BJ (cell line): ENCODE measurements around the gene SYNE2. TPM values are rescaled to one million over a fixed set of nuclear protein-coding genes. Genes with fewer than 3 reads are reported as not detected.
"Not testable (repeated sequence)": the region's sequence is repeated elsewhere in the genome, so short reads cannot be mapped to it uniquely, and the experiment has no call there.

ENCODE experiments used
- CTCF ChIA-PET: fragments of 350-600 bp; formaldehyde crosslinking; extraction: SDS; loops from one replicate; lab custom pipeline; 2021; ENCODE audit warnings: antibody characterized with exemption, inconsistent platforms; lab: Yijun Ruan, JAX
- POLR2A ChIA-PET: fragments of 300-600 bp; sonication (Branson Sonifier 250); formaldehyde crosslinking; extraction: SDS; loops from one replicate; lab custom pipeline; 2021; ENCODE audit warnings: antibody characterized with exemption; lab: Charles Lee
- DNase-seq: peaks from one replicate; pipeline ENCODE4 v3.0.0-alpha.2; 2011; ENCODE audit warnings: low read depth
- H3K27me3 ChIP-seq: 2 replicates; pipeline ENCODE4 v1.6.0; 2011; ENCODE audit warnings: low read length; ENCODE audit not compliant: control insufficient read depth, insufficient read depth
- H3K36me3 ChIP-seq: 2 replicates; pipeline ENCODE4 v1.5.1; 2011; ENCODE audit warnings: low read length; ENCODE audit not compliant: control insufficient read depth, insufficient read depth
- H3K4me3 ChIP-seq: 2 replicates; pipeline ENCODE4 v1.5.1; 2011; ENCODE audit warnings: low read depth, mild to moderate bottlenecking, control low read depth, low read length
- polyA plus RNA-seq: library from polyadenylated mRNA; depleted of rRNA; stranded (reverse); fragments of >200 nt; gene quantifications from 2 replicates; pipeline ENCODE4 v1.2.3, GENCODE V29; 2011
- TF ChIP-seq, protein P1 (sequence below): IDR thresholded peaks from 2 replicates; pipeline ENCODE4 v1.5.1; 2011; ENCODE audit warnings: low read depth, mild to moderate bottlenecking, control low read depth, inconsistent platforms, low read length, moderate library complexity; ENCODE audit not compliant: insufficient read depth

SYNE2 gene
- polyA plus RNA-seq, 1 experiment, result 5.2 TPM

DNA sequence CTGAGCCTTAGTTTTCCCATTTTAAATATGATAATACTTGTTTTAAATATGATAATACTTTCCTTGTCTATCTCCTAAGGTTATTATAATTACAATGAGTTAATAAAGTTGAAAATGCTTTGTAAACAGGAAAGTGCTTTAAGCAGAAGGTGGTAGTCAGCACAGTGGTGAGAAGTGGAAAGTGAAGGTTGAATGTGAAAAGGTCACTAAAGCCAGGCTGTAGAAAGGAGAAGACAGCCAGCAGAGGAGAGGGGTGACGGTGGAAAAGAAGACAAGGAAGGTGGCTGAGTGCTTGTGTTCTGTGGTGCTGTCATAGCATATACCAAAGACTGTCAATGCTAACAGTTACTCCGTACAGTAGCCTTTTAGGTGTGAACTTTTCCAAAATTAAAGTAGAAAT is 323.5 kb downstream of the SYNE2 start:
- Histone ChIP-seq H3K27me3 (no peaks in the 10 kb centered on the region), H3K36me3 (no peaks in the 10 kb centered on the region), H3K4me3 (no peak overlapping the region)
- POLR2A ChIA-PET, result no interaction called here
- DNase-seq, result no peak
- TF ChIP-seq, protein P1, sequence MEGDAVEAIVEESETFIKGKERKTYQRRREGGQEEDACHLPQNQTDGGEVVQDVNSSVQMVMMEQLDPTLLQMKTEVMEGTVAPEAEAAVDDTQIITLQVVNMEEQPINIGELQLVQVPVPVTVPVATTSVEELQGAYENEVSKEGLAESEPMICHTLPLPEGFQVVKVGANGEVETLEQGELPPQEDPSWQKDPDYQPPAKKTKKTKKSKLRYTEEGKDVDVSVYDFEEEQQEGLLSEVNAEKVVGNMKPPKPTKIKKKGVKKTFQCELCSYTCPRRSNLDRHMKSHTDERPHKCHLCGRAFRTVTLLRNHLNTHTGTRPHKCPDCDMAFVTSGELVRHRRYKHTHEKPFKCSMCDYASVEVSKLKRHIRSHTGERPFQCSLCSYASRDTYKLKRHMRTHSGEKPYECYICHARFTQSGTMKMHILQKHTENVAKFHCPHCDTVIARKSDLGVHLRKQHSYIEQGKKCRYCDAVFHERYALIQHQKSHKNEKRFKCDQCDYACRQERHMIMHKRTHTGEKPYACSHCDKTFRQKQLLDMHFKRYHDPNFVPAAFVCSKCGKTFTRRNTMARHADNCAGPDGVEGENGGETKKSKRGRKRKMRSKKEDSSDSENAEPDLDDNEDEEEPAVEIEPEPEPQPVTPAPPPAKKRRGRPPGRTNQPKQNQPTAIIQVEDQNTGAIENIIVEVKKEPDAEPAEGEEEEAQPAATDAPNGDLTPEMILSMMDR, result no peak
- CTCF ChIA-PET, result interaction anchor here (1.3 kb wide), 1 partner anchor 11 kb away, joined by 3 read pairs; no protein-coding TSS in a partner anchor

DNA sequence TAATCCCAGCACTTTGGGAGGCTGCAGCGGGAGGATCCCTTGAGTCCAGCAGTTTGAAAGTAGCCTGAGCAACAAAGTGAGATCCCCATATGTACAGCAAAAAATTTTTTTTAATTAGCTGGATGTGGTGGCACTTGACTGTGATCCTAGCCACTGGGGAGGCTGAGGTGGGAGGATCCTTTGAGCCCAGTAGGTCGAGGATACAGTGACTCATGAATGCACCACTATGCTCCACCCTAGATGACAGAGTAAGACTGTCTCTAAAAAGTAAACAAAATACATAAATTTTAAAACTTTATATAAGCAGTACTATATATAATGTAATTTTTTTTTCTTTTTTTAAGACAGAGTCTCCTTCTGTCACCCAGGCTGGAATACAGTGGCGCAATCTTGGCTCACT is 326.0 kb downstream of the SYNE2 start:
- no peaks in the 10 kb centered on the region for H3K27me3 ChIP-seq
- TF ChIP-seq, protein P1, result no peak
- ChIA-PET CTCF (interaction anchor here (0.7 kb wide), 1 partner anchor 466 kb away, joined by 3 read pairs; no protein-coding TSS in a partner anchor), POLR2A (no interaction called here)
- no peak for DNase-seq
- no peak overlapping the region for H3K4me3 ChIP-seq
- no peaks in the 10 kb centered on the region for H3K36me3 ChIP-seq

GRCh38 chr14:64182908-64183307 is 330.1 kb downstream of the SYNE2 start:
- H3K4me3 ChIP-seq, CTCF ChIA-PET, DNase-seq, H3K27me3 ChIP-seq, H3K36me3 ChIP-seq, POLR2A ChIA-PET: not testable (repeated sequence)

DNA sequence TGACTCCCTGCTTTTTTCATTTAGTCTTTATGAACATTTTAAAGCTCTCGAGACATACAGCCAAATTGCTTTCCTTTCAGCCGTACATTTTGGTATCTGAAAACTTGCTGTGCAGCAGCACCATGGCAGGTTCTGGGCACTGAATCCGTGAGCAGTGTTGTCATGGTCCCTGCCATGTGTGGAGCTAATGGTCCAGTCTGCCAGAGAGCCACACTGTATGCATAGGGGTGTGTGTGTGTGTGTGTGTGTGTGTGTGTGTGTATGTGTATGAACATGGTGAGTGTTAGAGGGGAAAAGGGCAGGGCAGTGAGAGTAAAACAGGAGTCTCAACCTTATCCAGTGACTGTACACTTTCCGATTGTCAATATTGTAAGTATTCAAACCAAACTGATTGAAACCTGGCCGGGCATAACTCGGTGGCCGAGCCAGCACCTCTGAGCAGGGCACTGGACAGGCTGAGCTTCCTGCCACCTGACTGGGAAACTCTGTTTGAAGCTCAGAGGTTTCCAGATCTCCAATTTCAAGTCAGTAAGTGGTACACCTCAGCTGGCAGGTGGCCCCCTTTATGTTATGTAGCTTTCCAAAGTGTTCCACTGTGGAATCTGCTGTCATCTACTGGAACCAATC is 331.4 kb downstream of the SYNE2 start:
- POLR2A ChIA-PET, result no interaction called here

GRCh38 chr14:64185184-64185583 is 332.4 kb downstream of the SYNE2 start:
- no peak for DNase-seq
- ChIA-PET CTCF (interaction anchor here (0.7 to 1.3 kb wide), 2 partner anchors 11 to 29 kb away, joined by 3 to 5 read pairs; no protein-coding TSS in a partner anchor), POLR2A (no interaction called here)
- TF ChIP-seq, protein P1, result no peak
- Histone ChIP-seq H3K4me3 (no peak overlapping the region), H3K27me3 (no peaks in the 10 kb centered on the region), H3K36me3 (no peaks in the 10 kb centered on the region)

More for the DNA sequence above, 331.4 kb downstream of the SYNE2 start:
- Histone ChIP-seq H3K36me3 (no peaks in the 10 kb centered on the region), H3K27me3 (no peaks in the 10 kb centered on the region), H3K4me3 (no peak overlapping the region)
- TF ChIP-seq, protein P1, result no peak
- DNase-seq, result no peak
- CTCF ChIA-PET, result interaction anchor here (0.6 to 1.3 kb wide), 2 partner anchors 10 to 20 kb away, joined by 3 to 5 read pairs; no protein-coding TSS in a partner anchor
